GM19468 (cell line): ENCODE measurements around the gene WWC2.
"Not testable (repeated sequence)": the region's sequence is repeated elsewhere in the genome, so short reads cannot be mapped to it uniquely, and the experiment has no call there.

Experiments used
- ATAC-seq: cut with Tn5 transposase; IDR thresholded peaks from one replicate; pipeline ENCODE4 v1.9.1; 2021; ENCODE audit warnings: mild to moderate bottlenecking, moderate library complexity, moderate number of reproducible peaks; ENCODE audit not compliant: unreplicated experiment; ENCODE audit errors: extremely low read depth

WWC2 gene

GRCh38 chr4:183320211-183321059 is 221.4 kb downstream of the WWC2 start, which contains the start of gene CLDN22:
Gene CLDN22 (minus strand): TSS chr4:183320276. CDS start chr4:183320218, 58 bp downstream.
- no peak for ATAC-seq

GRCh38 chr4:183321079-183321478 is 222.0 kb downstream of the WWC2 start:
- ATAC-seq = no peak

- no peak for ATAC-seq
Observed at GRCh38 chr4:183321516-183321915, 222.5 kb downstream of the WWC2 start.

- ATAC-seq = no peak
Observed at GRCh38 chr4:183322326-183322725, 223.3 kb downstream of the WWC2 start, which contains the start of gene CLDN24. Gene CLDN24 (minus strand): TSS chr4:183322426. CDS start chr4:183322426, 0 bp downstream.

- ATAC-seq = no peak
Observed at GRCh38 chr4:183323295-183323694, 224.2 kb downstream of the WWC2 start.

GRCh38 chr4:183324056-183324455 is 225.0 kb downstream of the WWC2 start:
- not testable (repeated sequence) for ATAC-seq

DNA sequence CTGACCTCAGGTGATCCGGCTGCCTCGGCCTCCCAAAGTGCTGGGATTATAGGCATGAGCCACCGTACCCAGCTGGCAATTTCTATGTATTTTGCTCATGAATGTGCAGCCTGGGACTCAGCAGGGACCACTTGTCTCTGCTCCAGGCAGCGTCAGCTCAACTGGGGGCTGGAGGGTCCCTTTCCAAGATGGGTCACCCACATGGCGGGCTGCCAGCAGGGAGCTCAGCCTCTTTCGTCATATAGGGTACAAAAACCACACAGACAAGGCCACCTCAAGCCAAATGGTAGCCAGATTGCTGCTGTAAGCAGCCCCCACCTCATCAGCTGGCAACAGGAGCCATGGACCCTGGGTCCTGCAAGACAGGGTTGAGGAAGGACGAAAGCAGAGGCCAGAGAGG is 225.6 kb downstream of the WWC2 start:
- no peak for ATAC-seq

GRCh38 chr4:183326387-183326786 is 227.3 kb downstream of the WWC2 start:
- not testable (repeated sequence) for ATAC-seq

- no peak for ATAC-seq
Observed at GRCh38 chr4:183326853-183327252, 227.8 kb downstream of the WWC2 start.

DNA sequence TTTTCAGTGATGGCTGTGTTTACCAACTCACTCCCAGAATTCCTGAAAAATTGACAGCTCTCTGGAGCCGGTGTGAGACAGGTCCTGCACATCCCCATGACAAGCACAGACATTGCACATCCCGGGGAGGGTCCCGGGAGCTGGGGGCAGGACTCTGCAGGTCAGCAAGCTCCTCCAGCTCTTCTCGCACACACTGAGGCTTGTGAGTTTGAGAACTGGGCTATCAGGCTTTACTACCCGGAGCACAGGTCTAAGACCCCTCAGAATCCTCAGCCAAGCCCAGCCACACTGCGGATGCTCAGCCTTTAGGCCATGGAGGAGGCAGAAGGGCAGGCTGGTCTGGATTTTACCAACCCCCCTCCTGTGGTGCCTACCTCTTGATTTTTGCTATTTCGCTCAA is 228.8 kb downstream of the WWC2 start:
- no peak for ATAC-seq

- ATAC-seq = no peak
Observed at GRCh38 chr4:183328832-183329231, 229.8 kb downstream of the WWC2 start.

DNA sequence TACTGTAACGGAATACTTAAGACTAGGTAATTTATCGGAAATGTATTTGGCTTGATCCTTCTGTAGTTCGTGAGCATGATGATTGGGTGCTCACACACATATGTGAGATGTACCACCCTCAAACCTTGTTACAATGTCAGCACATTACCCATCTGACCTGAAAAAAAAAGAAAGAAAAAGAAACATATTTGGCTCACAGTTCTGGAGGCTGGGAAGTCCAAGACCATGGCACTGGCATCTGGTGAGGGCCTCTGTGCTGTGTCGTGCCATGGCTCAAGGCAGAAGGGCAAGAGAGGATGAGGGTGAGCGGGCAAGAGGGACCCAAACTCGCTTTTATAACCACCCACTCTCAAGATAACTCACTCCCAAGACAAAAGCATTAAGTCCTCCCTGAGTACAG is 230.2 kb downstream of the WWC2 start:
- no peak for ATAC-seq

DNA sequence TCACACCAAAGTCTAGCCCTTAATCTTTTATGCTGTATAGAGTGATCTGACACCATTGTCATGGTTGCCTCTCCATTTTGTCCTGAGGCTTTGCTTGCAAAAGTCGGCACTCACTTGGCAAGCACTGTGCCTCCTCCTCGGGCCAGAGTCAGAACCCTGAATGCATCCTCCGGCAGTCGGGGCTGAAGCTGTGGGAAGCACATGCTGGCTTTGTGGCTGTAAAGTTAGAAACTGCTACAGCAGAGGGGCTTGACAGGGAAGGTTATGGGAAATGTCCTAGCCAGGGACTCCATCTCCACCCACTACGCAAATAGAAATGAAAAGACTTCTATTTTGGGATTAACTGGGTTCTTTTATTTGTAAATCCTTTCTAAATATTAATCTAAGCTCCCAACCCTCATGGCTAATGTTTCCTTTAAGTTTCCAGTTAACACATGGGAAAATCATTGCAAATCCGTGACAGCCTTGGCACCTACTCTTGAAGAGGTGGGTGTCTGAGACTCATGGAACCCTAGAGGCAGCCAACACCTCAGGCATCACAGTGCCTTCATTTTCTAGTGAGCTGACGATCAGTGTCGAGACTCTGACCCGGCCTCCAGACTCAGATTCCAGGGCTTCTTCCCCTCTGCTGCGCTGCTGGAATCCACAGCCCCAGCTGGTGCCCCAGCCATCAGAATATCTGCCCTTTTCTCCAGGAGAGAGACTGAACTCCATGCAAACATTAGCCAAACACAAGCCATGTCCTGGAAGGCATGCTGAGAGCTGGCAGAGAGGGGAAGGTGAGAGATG is 231.1 kb downstream of the WWC2 start:
- no peak for ATAC-seq

DNA sequence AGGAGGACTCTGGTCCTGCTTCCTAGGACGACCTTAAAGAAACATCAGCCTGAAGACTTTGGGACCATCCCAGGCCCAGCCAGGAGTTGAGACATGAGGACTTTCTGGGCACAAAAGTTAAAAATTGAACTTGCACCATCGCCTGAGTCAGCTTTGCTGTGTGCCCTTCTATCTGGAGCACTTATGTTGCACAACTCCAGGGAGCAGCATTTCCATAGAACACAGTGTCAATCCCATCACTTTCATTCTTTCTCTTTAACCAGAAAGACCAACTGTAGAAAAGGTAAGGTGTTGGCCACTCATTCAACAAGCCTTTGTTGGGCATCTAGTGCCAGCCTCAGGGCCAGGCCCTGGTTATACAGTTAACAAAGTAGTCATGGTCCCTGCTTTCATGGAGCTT is 231.8 kb downstream of the WWC2 start:
- no peak for ATAC-seq

DNA sequence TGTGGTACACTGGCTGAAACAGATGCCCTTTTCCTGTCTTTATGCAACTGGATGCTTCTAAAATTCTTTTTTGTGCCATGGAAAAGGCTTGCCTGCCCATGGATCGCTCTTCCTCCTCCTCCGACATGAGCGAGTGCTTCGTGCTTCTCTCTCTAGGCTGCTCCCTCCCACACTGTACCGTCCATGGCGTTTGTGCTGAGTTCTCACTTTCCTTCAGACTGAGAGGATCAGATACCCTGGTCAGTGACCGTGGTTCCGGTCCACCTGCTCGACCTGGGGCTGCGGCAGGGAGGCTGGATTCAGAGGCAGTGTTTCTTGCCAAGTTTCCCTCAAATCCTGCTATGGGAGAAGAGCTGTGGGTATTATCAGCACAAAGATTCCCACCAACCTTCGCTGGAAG is 233.4 kb downstream of the WWC2 start:
- ATAC-seq = no peak

GRCh38 chr4:183333202-183333601 is 234.1 kb downstream of the WWC2 start:
- no peak for ATAC-seq

DNA sequence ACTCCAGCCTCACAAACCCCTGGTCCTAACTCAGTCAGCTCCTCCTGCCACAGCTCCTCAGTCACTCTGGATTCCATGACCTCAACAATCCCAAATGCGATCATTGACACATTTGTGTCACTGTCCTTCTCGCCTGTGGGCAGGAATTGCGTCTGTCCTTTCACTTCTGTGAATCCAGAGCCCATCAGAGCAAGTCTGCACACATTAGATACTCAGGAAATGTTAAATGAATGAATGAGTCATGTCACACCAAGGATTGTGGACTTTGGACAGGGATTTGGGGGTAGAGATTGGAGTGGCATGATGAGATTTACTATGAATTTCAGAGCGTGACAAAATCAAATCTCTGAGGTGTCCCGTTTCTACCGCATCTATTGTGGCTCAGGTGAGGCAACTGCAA is 234.9 kb downstream of the WWC2 start:
- no peak for ATAC-seq

GRCh38 chr4:183335369-183335940 is 236.4 kb downstream of the WWC2 start:
- ATAC-seq = no peak

DNA sequence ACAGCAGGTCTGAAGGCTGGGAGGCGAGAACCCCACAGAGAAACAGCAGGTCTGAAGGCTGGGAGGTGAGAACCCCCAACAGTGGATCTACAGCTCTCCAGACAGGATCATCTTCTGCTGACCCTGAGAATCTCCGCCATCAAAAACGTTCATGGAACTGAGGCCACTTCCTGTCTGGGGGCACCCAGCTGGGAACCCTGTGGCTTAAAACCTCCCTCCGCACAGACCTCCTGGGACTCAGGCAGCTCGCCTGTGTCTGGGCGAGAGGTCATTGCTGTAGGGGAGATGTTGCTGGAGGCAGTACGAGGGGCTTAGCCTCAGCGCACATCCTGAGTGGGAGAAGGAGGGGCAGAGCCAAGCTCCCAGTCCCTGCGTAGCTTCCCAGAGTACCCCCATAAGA is 238.3 kb downstream of the WWC2 start:
- no peak for ATAC-seq

DNA sequence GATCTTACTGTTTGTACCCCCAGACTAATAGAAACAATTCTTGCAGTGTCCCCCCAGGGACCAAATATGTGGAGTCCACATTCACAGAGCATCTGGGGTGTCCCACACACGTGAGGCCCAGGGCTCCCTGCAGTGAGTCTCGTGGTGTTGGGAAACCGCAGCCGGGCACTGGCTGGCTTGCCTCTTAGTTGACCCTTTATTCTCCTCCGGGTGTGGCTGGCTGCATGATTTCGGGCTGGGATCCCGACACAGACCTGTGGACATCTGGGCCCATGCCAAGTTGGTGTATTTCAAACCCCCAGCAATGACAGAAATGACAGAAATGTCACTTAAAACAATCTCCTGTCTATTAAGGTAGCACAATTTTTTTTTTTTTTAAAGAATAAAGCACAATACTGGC is 238.8 kb downstream of the WWC2 start:
- ATAC-seq = no peak
